Endothelial cell of umbilical vein (primary cell): ENCODE results near the gene DQX1. TPM values are rescaled to one million over a fixed set of nuclear protein-coding genes. Genes with fewer than 3 reads are reported as not detected.

Experiments
- BruUV-seq: library from RNA; stranded (reverse); fragments of 400-500 nt; replicated peaks from 2 replicates; lab custom pipeline; 2021; lab: Mats Ljungman, UMichigan
- CTCF ChIA-PET: fragments of 300-600, 350-600 bp; sonication (Branson Sonifier 250); formaldehyde crosslinking; loops from one replicate; lab custom pipeline; 2021; ENCODE audit warnings: antibody characterized with exemption, inconsistent platforms; lab: Charles Lee
- POLR2A ChIA-PET: fragments of 300-600, 350-600 bp; sonication (Branson Sonifier 250); formaldehyde crosslinking; loops from one replicate; lab custom pipeline; 2021; ENCODE audit warnings: antibody characterized with exemption, inconsistent platforms; lab: Charles Lee
- DNase-seq: peaks from one replicate; pipeline ENCODE4 v3.0.0-alpha.2; 2011; ENCODE audit warnings: low read depth, low spot score
- FAIRE-seq: peaks from 2 replicates; lab custom pipeline; 2011; peaks lifted over from hg19 to GRCh38; lab: Jason Lieb, UNC
- H2AFZ ChIP-seq: 2 replicates; pipeline ENCODE4 v1.6.0; 2012; ENCODE audit warnings: low read depth, low read length, control low read depth, inconsistent platforms
- H3K27ac ChIP-seq: 2 replicates; pipeline ENCODE4 v1.5.1; 2011; ENCODE audit warnings: low read depth, mild to moderate bottlenecking, control low read depth, low read length, moderate library complexity; ENCODE audit not compliant: insufficient read depth
- H3K27me3 ChIP-seq, 2 experiments: 2 replicates each; pipeline versions ENCODE4 v1.6.0 to v1.6.1; 2011; ENCODE audit warnings: low read length in 2 of 2, mixed read lengths in 1 of 2; ENCODE audit not compliant: control insufficient read depth in 2 of 2, insufficient read depth in 2 of 2
- H3K36me3 ChIP-seq, 2 experiments: 2 replicates in 1 of 2; 3 replicates in 1 of 2; pipeline ENCODE4 v1.5.1; 2011; ENCODE audit warnings: low read length in 2 of 2, mild to moderate bottlenecking in 1 of 2, moderate library complexity in 1 of 2; ENCODE audit not compliant: control insufficient read depth in 2 of 2, insufficient read depth in 2 of 2; ENCODE audit errors: extremely low read depth in 1 of 2
- H3K4me1 ChIP-seq: 3 replicates; pipeline ENCODE4 v1.5.1; 2011; ENCODE audit warnings: mild to moderate bottlenecking, low read length; ENCODE audit not compliant: control insufficient read depth, insufficient read depth; ENCODE audit errors: extremely low read depth
- H3K4me2 ChIP-seq: 2 replicates; pipeline ENCODE4 v1.6.1; 2011; ENCODE audit warnings: low read length, control low read depth, mixed read lengths; ENCODE audit not compliant: insufficient read depth
- H3K4me3 ChIP-seq, 3 experiments: fragments of 200-600 bp in 1 of 3; sonication (generic), shearing (Covaris generic) in 1 of 3; replicated peaks in 1 of 3; 2 replicates each; pipeline ENCODE4 v1.5.1; 2011 to 2016; ENCODE audit warnings: control low read depth in 3 of 3, low read length in 3 of 3, mild to moderate bottlenecking in 2 of 3, inconsistent platforms in 1 of 3, low read depth in 1 of 3, moderate library complexity in 1 of 3; ENCODE audit not compliant: insufficient read depth in 1 of 3
- H3K79me2 ChIP-seq: 2 replicates; pipeline ENCODE4 v1.6.0; 2012; ENCODE audit warnings: low read length, inconsistent platforms; ENCODE audit not compliant: control insufficient read depth, insufficient read depth
- H3K9ac ChIP-seq: replicated peaks from 2 replicates; pipeline ENCODE3; 2011; ENCODE audit warnings: low read length, control low read depth; ENCODE audit not compliant: insufficient read depth; ENCODE audit errors: extremely low read depth
- H3K9me1 ChIP-seq: replicated peaks from 3 replicates; pipeline ENCODE4 v1.6.0; 2011; ENCODE audit warnings: mild to moderate bottlenecking, low read length; ENCODE audit not compliant: control insufficient read depth, insufficient read depth; ENCODE audit errors: extremely low read depth
- H3K9me3 ChIP-seq: replicated peaks from 2 replicates; pipeline ENCODE4 v1.5.1; 2012; ENCODE audit warnings: low read length, inconsistent platforms; ENCODE audit not compliant: control insufficient read depth, insufficient read depth
- H4K20me1 ChIP-seq: replicated peaks from 2 replicates; pipeline ENCODE3; 2011; ENCODE audit warnings: mild to moderate bottlenecking, low read length; ENCODE audit not compliant: control insufficient read depth, insufficient read depth; ENCODE audit errors: extremely low read depth
- EZH2 ChIP-seq: IDR thresholded peaks from 2 replicates; pipeline ENCODE4 v1.6.1; 2012; ENCODE audit warnings: borderline replicate concordance, low read depth, mild to moderate bottlenecking, moderate library complexity, low read length, inconsistent platforms; ENCODE audit not compliant: severe bottlenecking
- FOS ChIP-seq: IDR thresholded peaks from 2 replicates; pipeline ENCODE4 v1.6.1; 2011; ENCODE audit warnings: mild to moderate bottlenecking, low read length, moderate library complexity, borderline replicate concordance; ENCODE audit not compliant: insufficient read depth
- GATA2 ChIP-seq: IDR thresholded peaks from 2 replicates; pipeline ENCODE4 v1.7.0; 2011; ENCODE audit warnings: low read depth, mild to moderate bottlenecking, moderate library complexity, mixed read lengths, low read length; ENCODE audit not compliant: insufficient read length, insufficient read depth
- JUN ChIP-seq: IDR thresholded peaks from 2 replicates; pipeline ENCODE4 v1.6.1; 2011; ENCODE audit warnings: borderline replicate concordance, low read depth; ENCODE audit not compliant: insufficient read length, insufficient read depth
- MAX ChIP-seq: IDR thresholded peaks from 2 replicates; pipeline ENCODE4 v1.6.1; 2011; ENCODE audit not compliant: insufficient read depth, insufficient read length
- MYC ChIP-seq: IDR thresholded peaks from one replicate; pipeline ENCODE4 v1.6.1; 2011; ENCODE audit warnings: mild to moderate bottlenecking, low read depth, low read length
- POLR2A ChIP-seq: IDR thresholded peaks from 2 replicates; pipeline ENCODE4 v1.6.1; 2012; ENCODE audit warnings: low read depth, mild to moderate bottlenecking, control low read depth, low read length
- POLR2AphosphoS5 ChIP-seq: IDR thresholded peaks from 2 replicates; pipeline ENCODE4 v1.6.1; 2012; ENCODE audit warnings: low read depth, mild to moderate bottlenecking, control low read depth, low read length, moderate library complexity; ENCODE audit not compliant: insufficient read depth
- dilution Hi-C: fragments of 300-500 bp; cut with MboI; formaldehyde crosslinking; loops from one replicate; pipeline ENCODE4 v1.15.0; 2019; ENCODE audit warnings: low sequenced_read_pairs; ENCODE audit not compliant: extremely low pct_ligation_motif_present
- intact Hi-C: fragments of 100-400 bp; cut with micrococcal nuclease; formaldehyde crosslinking; loops from one replicate; pipeline ENCODE4 v1.10.0; 2022
- polyA plus RNA-seq, 4 experiments: library from polyadenylated mRNA; depleted of rRNA in 3 of 4; stranded (reverse) in 3 of 4; unstranded in 1 of 4; fragments of >200 nt; gene quantifications; 2 replicates each; pipeline versions ENCODE4 v1.2.1 to v1.2.3, GENCODE V29; 2011 to 2012; ENCODE audit warnings: missing spikeins in 1 of 4
- total RNA-seq: library from RNA; stranded (reverse); gene quantifications from 2 replicates; pipeline ENCODE4 v1.2.3, GENCODE V29; 2021
- TF ChIP-seq, protein P1 (sequence below), 2 donors: IDR thresholded peaks; 1 replicate in 1 of 2; 2 replicates in 1 of 2; pipeline ENCODE4 v1.5.1; 2011; ENCODE audit warnings: low read length in 2 of 2, mild to moderate bottlenecking in 2 of 2, moderate library complexity in 2 of 2, control low read depth in 1 of 2, inconsistent platforms in 1 of 2, low read depth in 1 of 2; ENCODE audit not compliant: insufficient read depth in 1 of 2; ENCODE audit errors: extremely low read depth in 1 of 2

The DQX1 gene
- total and polyA plus RNA-seq, 2 donors (not counting 3 experiments of a cell fraction or from before 2014, with no cell fraction given): 0.06 to 0.44 TPM

DNA sequence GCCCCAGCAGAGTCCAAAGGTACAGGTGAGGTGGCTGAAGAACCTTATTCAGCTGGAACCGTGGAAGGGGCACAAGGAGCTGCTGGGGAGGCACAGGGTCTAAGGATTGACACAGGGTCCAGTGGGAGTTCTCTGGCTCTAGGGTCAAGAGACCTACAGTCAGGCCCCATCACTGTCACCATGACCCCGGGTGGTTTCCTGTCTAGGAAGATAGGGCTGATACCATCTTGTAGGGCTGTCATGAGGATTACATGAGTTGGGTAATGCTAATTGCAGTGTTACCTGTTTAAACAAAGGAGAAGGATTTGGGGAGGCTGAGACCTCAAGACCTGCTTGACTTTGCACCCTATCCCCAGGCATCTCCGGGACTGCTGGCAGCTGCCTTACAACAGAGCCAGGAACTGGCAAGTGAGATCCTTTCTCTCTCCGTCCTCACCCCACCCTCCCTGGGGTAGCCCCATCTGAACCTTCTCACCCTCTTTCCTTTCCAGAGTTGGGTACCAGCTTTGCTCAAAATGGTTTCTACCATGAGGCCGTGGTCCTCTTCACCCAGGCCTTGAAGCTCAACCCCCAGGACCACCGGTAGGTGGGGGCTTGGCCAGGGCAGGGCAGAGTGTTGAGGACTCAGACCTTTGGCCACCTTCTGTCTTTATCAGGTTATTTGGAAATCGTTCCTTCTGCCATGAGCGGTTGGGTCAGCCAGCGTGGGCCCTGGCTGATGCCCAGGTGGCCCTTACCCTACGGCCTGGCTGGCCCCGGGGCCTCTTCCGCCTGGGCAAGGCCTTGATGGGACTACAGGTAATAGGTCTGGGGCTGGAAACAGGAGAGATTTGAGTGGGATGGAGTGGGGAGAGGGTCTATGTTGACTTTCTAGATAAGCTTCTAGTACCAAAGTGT lies 34.1 kb downstream of the DQX1 start:
- ChIA-PET CTCF (no interaction called here), POLR2A (no interaction called here)
- no peak overlapping the region for H3K27ac ChIP-seq
- intact Hi-C loops: no loop called here
- no peak overlapping the region for H3K4me2 ChIP-seq
- H4K20me1 ChIP-seq: no peaks in the 10 kb centered on the region
- peaks cover 0 to 1% of the 10 kb centered on the region in 2 experiments for H3K27me3 ChIP-seq
- H3K4me3 ChIP-seq: no peak overlapping the region
- TF ChIP-seq, protein P1, sequence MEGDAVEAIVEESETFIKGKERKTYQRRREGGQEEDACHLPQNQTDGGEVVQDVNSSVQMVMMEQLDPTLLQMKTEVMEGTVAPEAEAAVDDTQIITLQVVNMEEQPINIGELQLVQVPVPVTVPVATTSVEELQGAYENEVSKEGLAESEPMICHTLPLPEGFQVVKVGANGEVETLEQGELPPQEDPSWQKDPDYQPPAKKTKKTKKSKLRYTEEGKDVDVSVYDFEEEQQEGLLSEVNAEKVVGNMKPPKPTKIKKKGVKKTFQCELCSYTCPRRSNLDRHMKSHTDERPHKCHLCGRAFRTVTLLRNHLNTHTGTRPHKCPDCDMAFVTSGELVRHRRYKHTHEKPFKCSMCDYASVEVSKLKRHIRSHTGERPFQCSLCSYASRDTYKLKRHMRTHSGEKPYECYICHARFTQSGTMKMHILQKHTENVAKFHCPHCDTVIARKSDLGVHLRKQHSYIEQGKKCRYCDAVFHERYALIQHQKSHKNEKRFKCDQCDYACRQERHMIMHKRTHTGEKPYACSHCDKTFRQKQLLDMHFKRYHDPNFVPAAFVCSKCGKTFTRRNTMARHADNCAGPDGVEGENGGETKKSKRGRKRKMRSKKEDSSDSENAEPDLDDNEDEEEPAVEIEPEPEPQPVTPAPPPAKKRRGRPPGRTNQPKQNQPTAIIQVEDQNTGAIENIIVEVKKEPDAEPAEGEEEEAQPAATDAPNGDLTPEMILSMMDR (IDR thresholded peaks at IDR 0.05; ENCODE audit: extremely low read depth in 1 of 2, insufficient read depth in 1 of 2, low read depth in 1 of 2, low read length in 2 of 2): no peak
- TF ChIP-seq MYC (no peak), GATA2 (no peak), EZH2 (no peak), POLR2A (no peak), POLR2AphosphoS5 (no peak), MAX (no peak), JUN (no peak), FOS (no peak)
- no peaks in the 10 kb centered on the region for H3K9me3 ChIP-seq
- H3K79me2 ChIP-seq: no peaks in the 10 kb centered on the region
- no peaks in the 10 kb centered on the region for H3K9me1 ChIP-seq
- BruUV-seq: no TSS peak
- peaks cover 5% of the 10 kb centered on the region for H3K4me1 ChIP-seq
- dilution Hi-C loops: no loop called here
- DNase-seq: no peak
- no peak overlapping the region for H3K9ac ChIP-seq
- peaks cover 3 to 14% of the 10 kb centered on the region in 2 experiments for H3K36me3 ChIP-seq
- FAIRE-seq: no peak
- H2AFZ ChIP-seq: no peak overlapping the region
